Neuronal stem cell (in vitro differentiated cells): ENCODE results near the gene F8.

Source experiments
- DNase-seq: peaks from one replicate; pipeline ENCODE4 v3.0.0-alpha.2; 2013; ENCODE audit warnings: low spot score
- H2AFZ ChIP-seq: one replicate; pipeline ENCODE4 v1.6.1; 2013; ENCODE audit warnings: mild to moderate bottlenecking, low read length, inconsistent platforms
- H2AK5ac ChIP-seq: 2 replicates; pipeline ENCODE4 v1.6.1; 2013; ENCODE audit warnings: low read depth, mild to moderate bottlenecking, inconsistent platforms, low read length, moderate library complexity, mixed read lengths
- H2BK120ac ChIP-seq: 2 replicates; pipeline ENCODE4 v1.6.1; 2013; ENCODE audit warnings: low read depth, mild to moderate bottlenecking, inconsistent platforms, low read length, moderate library complexity, mixed read lengths
- H2BK12ac ChIP-seq: one replicate; pipeline ENCODE4 v1.6.1; 2013; ENCODE audit warnings: low read length, inconsistent platforms
- H2BK15ac ChIP-seq: 2 replicates; pipeline ENCODE4 v1.6.1; 2013; ENCODE audit warnings: mild to moderate bottlenecking, low read length, inconsistent platforms, mixed read lengths
- H2BK5ac ChIP-seq: one replicate; pipeline ENCODE4 v1.6.1; 2013; ENCODE audit warnings: inconsistent platforms, mild to moderate bottlenecking, low read length, moderate library complexity
- H3K14ac ChIP-seq: one replicate; pipeline ENCODE4 v1.6.1; 2013; ENCODE audit warnings: low read length, inconsistent platforms
- H3K18ac ChIP-seq: 2 replicates; pipeline ENCODE4 v1.6.1; 2013; ENCODE audit warnings: low read length, inconsistent platforms
- H3K23ac ChIP-seq: 2 replicates; pipeline ENCODE4 v1.6.1; 2013; ENCODE audit warnings: low read depth, mild to moderate bottlenecking, mixed read lengths, low read length, inconsistent platforms; ENCODE audit not compliant: poor library complexity
- H3K27ac ChIP-seq: replicated peaks from 3 replicates; pipeline ENCODE4 v1.5.1; 2013; ENCODE audit warnings: low read length, inconsistent platforms
- H3K27me3 ChIP-seq, 3 experiments: 2 replicates each; pipeline ENCODE4 v1.6.1; 2013; ENCODE audit warnings: low read length in 3 of 3, mild to moderate bottlenecking in 2 of 3, inconsistent platforms in 1 of 3, low read depth in 1 of 3, mixed read lengths in 1 of 3, moderate library complexity in 1 of 3; ENCODE audit not compliant: control insufficient read depth in 3 of 3, insufficient read depth in 3 of 3
- H3K36me3 ChIP-seq, 2 donors: replicated peaks in 1 of 2; 2 replicates each; pipeline ENCODE4 v1.6.1; 2013; ENCODE audit warnings: low read length in 2 of 2; ENCODE audit not compliant: control insufficient read depth in 2 of 2, insufficient read depth in 2 of 2
- H3K4ac ChIP-seq: 2 replicates; pipeline ENCODE4 v1.6.1; 2013; ENCODE audit warnings: inconsistent platforms, mild to moderate bottlenecking, low read length, moderate library complexity
- H3K4me1 ChIP-seq, 2 donors: 1 replicate in 1 of 2; 2 replicates in 1 of 2; pipeline ENCODE4 v1.6.1; 2013; ENCODE audit warnings: low read length in 2 of 2, low read depth in 1 of 2; ENCODE audit not compliant: control insufficient read depth in 2 of 2, insufficient read depth in 1 of 2
- H3K4me2 ChIP-seq: one replicate; pipeline ENCODE4 v1.6.1; 2013; ENCODE audit warnings: mild to moderate bottlenecking, low read length, inconsistent platforms; ENCODE audit not compliant: insufficient read depth, poor library complexity, severe bottlenecking
- H3K4me3 ChIP-seq, 2 donors: 2 replicates each; pipeline ENCODE4 v1.5.1; 2013; ENCODE audit warnings: low read length in 2 of 2, mild to moderate bottlenecking in 2 of 2, inconsistent platforms in 1 of 2, moderate library complexity in 1 of 2
- H3K79me1 ChIP-seq: one replicate; pipeline ENCODE4 v1.6.1; 2013; ENCODE audit warnings: low read depth, mild to moderate bottlenecking, inconsistent platforms, low read length, moderate library complexity
- H3K9ac ChIP-seq: one replicate; pipeline ENCODE4 v1.6.1; 2013; ENCODE audit warnings: mild to moderate bottlenecking, low read depth, low read length, inconsistent platforms; ENCODE audit not compliant: poor library complexity
- H3K9me3 ChIP-seq, 2 donors: replicated peaks in 1 of 2; 2 replicates each; pipeline versions ENCODE3 to v1.6.1; 2013; ENCODE audit warnings: low read length in 2 of 2, mild to moderate bottlenecking in 2 of 2, inconsistent platforms in 1 of 2, low read depth in 1 of 2, mixed read lengths in 1 of 2, moderate library complexity in 1 of 2; ENCODE audit not compliant: control insufficient read depth in 2 of 2, insufficient read depth in 1 of 2
- H4K8ac ChIP-seq: one replicate; pipeline ENCODE4 v1.6.1; 2013; ENCODE audit warnings: low read depth, mild to moderate bottlenecking, inconsistent platforms, low read length, moderate library complexity
- H4K91ac ChIP-seq: one replicate; pipeline ENCODE4 v1.6.1; 2013; ENCODE audit warnings: low read length, low read depth, mild to moderate bottlenecking, inconsistent platforms; ENCODE audit not compliant: poor library complexity
- WGBS, 2 donors: extraction: QIAGEN DNeasy Blood & Tissue Kit; methylation state at CpG; one replicate each; pipeline ENCODE4 v1.1.7; 2013; ENCODE audit warnings: missing lambda C conversion rate in 2 of 2, mixed read lengths in 1 of 2; ENCODE audit not compliant: insufficient read length in 2 of 2, insufficient replicate concordance in 1 of 2; ENCODE audit errors: extremely low coverage in 2 of 2; 5-methylcytosine and 5-hydroxymethylcytosine counted together

F8 gene

DNA sequence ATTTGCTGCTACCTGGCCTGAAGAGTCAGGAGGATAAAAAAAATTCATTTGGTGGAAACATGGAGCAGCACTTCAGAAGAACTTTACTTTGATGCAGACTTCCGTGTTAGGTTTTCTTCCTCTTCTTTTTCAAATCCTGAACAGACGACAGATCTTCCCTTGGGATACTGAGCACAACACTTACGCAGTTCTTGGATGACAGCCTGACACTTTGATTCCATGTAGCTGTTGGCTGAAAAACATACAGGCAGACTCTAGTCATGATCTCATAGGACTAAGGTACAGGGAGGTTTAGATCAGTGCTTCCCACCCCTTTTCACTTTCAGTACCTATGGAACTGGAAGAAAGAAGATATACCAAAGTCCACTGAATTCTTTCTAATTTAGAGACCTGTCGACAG lies 39.2 kb upstream of the F8 start:
- WGBS, 2 donors: no CpG with 5 or more reads among the region's 4 CpGs
- Histone ChIP-seq H3K23ac (no peak overlapping the region), H2BK15ac (no peak overlapping the region), H3K18ac (no peak overlapping the region), H3K27ac (no peak overlapping the region), H3K36me3 (peaks cover 0 to 31% of the 10 kb centered on the region in 2 donors), H3K9me3 (no peaks in the 10 kb centered on the region), H3K4me3 (no peak overlapping the region), H2BK5ac (no peak overlapping the region), H3K4ac (no peak overlapping the region), H2AFZ (no peak overlapping the region), H3K27me3 (no peaks in the 10 kb centered on the region), H3K4me1 (peaks cover 0 to 5% of the 10 kb centered on the region in 2 donors), H3K79me1 (no peaks in the 10 kb centered on the region), H2BK12ac (no peak overlapping the region), H3K4me2 (no peak overlapping the region), H2BK120ac (no peak overlapping the region), H3K9ac (no peak overlapping the region), H4K91ac (no peak overlapping the region), H4K8ac (no peak overlapping the region), H3K14ac (no peak overlapping the region), H2AK5ac (no peak overlapping the region)
- no peak for DNase-seq

DNA sequence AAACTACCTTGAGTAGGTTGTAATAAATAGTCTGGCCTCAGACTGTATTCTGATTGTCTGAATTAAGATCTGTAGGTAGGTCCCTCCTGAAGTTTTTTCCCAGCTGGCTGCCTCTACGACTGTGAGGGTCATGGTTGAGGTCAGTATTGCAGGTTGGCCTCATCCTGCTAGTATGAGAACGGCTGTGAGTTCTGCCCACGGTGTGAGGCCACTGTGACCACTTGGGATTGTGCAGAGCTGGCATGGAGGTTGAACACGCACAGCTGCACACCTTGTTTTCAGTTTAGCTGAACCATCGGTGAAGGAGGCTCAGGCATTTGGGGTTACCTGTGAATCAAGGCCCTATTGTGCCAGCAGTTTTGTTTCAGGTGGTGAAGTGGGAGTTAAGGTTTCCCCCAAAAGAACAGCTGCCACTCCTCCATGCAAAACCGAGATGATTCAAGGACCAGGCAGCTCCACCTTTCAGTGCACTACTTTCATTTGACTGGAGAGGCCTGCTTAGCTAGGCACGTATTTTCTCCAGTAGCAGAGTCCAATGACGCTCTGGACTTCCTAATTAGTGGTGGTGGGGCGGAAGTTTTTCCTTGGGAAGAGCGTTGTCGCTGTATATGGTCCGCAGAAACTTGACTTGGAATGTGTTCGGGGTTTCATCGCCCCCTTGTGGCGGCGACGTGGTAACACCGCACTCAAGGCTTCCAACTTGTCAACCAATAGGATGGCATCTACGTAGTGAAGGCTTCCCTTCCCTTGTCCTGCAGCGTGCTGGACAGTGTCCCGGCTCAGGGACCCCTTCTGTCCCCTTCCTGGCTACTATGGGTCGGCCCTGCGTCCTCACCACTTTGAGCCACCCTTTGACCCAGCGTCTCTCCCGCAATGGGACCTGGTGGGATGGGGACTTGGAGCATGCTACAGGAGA lies 34.6 kb upstream of the F8 start:
- Histone ChIP-seq H2BK120ac (no peak overlapping the region), H3K36me3 (peaks cover 0 to 55% of the 10 kb centered on the region in 2 donors), H2AFZ (no peak overlapping the region), H3K14ac (no peak overlapping the region), H3K4ac (no peak overlapping the region), H4K91ac (no peak overlapping the region), H3K4me1 (peaks cover 0 to 5% of the 10 kb centered on the region in 2 donors), H2BK15ac (no peak overlapping the region), H3K79me1 (no peaks in the 10 kb centered on the region), H4K8ac (peak overlapping the region; percentile 65), H3K4me2 (peak overlapping the region; percentile 2), H2BK12ac (no peak overlapping the region), H3K9me3 (no peaks in the 10 kb centered on the region), H3K23ac (no peak overlapping the region), H3K4me3 (no peak overlapping the region), H3K27ac (no peak overlapping the region), H2AK5ac (no peak overlapping the region), H3K18ac (no peak overlapping the region), H2BK5ac (no peak overlapping the region), H3K27me3 (no peaks in the 10 kb centered on the region), H3K9ac (no peak overlapping the region)
- no CpG with 5 or more reads among the region's 25 CpGs for WGBS, 2 donors
- DNase-seq: peak; percentile 64

DNA sequence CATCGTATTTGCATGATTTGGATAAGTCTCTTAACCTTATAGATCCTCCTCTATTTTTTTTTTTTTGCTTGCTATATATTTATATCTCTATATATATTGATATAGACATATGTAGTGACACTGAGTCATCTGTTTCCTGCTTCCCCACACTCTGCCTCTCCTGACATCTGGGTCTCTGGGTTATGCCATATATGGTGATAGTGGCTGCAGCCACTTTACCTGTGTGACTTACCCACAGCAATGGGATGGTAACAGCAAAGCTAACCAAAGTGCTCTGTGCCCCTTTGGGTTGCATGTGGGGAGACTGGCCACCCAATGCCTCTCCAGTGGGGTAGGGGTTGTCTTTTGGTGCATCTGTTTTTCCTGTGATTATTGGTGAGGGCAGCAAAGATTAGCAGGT lies 33.9 kb upstream of the F8 start:
- Histone ChIP-seq H3K23ac (no peak overlapping the region), H3K4me2 (no peak overlapping the region), H3K27ac (no peak overlapping the region), H3K4ac (no peak overlapping the region), H3K4me1 (peaks cover 0 to 5% of the 10 kb centered on the region in 2 donors), H3K9ac (no peak overlapping the region), H3K9me3 (no peaks in the 10 kb centered on the region), H2BK15ac (no peak overlapping the region), H2AFZ (no peak overlapping the region), H2BK12ac (no peak overlapping the region), H3K27me3 (no peaks in the 10 kb centered on the region), H4K8ac (no peak overlapping the region), H3K36me3 (peaks cover 0 to 58% of the 10 kb centered on the region in 2 donors), H2BK5ac (no peak overlapping the region), H3K14ac (no peak overlapping the region), H3K79me1 (no peaks in the 10 kb centered on the region), H2BK120ac (no peak overlapping the region), H3K4me3 (no peak overlapping the region), H4K91ac (no peak overlapping the region), H2AK5ac (no peak overlapping the region), H3K18ac (no peak overlapping the region)
- DNase-seq: no peak
- WGBS, 2 donors: no CpG with 5 or more reads among the region's 1 CpG

DNA sequence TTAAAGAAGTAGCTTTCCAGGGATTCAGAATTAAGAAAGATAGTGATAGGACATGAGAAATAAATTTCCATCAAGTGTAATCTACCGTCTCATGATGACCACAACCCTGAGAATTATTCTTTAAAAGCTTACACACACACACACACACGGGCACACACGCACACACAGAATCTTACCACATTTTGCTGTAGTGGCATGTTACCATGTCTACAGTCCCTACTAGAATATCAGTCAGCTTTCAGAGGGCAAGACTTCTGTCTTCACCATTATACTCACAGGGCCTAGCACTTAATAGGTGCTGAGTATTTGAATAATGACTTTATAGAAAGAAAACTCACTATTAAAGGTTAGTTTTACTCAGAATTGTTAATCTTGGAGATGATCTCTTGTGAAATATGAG lies 33.0 kb upstream of the F8 start:
- no peaks in the 10 kb centered on the region for H3K79me1 ChIP-seq
- no peak overlapping the region for H3K27ac ChIP-seq
- no peak overlapping the region for H3K4ac ChIP-seq
- no peak overlapping the region for H4K8ac ChIP-seq
- H3K18ac ChIP-seq: no peak overlapping the region
- no peak overlapping the region for H4K91ac ChIP-seq
- H3K27me3 ChIP-seq: no peaks in the 10 kb centered on the region
- no peak overlapping the region for H2AFZ ChIP-seq
- H3K36me3 ChIP-seq: peaks cover 0 to 54% of the 10 kb centered on the region in 2 donors
- H3K4me2 ChIP-seq: no peak overlapping the region
- peaks cover 0 to 5% of the 10 kb centered on the region in 2 donors for H3K4me1 ChIP-seq
- no peaks in the 10 kb centered on the region for H3K9me3 ChIP-seq
- H3K14ac ChIP-seq: no peak overlapping the region
- H3K9ac ChIP-seq: no peak overlapping the region
- H2BK15ac ChIP-seq: no peak overlapping the region
- H2AK5ac ChIP-seq: no peak overlapping the region
- no peak overlapping the region for H3K23ac ChIP-seq
- H2BK5ac ChIP-seq: no peak overlapping the region
- DNase-seq: no peak
- H2BK120ac ChIP-seq: no peak overlapping the region
- no peak overlapping the region for H2BK12ac ChIP-seq
- no CpG with 5 or more reads among the region's 3 CpGs for WGBS, 2 donors
- no peak overlapping the region for H3K4me3 ChIP-seq
